Natural killer cell treated with Interleukin-12 subunit alpha and Interleukin-12 subunit beta and Interleukin-15 and Interleukin-18, amount 100 ng/mL, for 72 hours (primary cell): ENCODE data around the gene OXTR. TPM values are rescaled to one million over a fixed set of nuclear protein-coding genes. Genes with fewer than 3 reads are reported as not detected.
"Not testable (repeated sequence)": the region's sequence is repeated elsewhere in the genome, so short reads cannot be mapped to it uniquely, and the experiment has no call there.

Experiments
- ATAC-seq, 2 donors: fragments of 150-1000 bp; cut with Tn5 transposase in 1 of 2; sonication (Bioruptor Pico), chemical (Tn5 transposase) in 1 of 2; 2 replicates each; pipeline ENCODE4 v1.10.0; 2021
- DNase-seq: peaks from one replicate; pipeline ENCODE4 v3.0.0; 2022; ENCODE audit warnings: low spot score
- H3K27ac Mint-ChIP-seq, 2 donors: 1 replicate in 1 of 2; 2 replicates in 1 of 2; pipeline ENCODE4 v1.8.0; 2022; ENCODE audit warnings: mixed read lengths in 2 of 2, mild to moderate bottlenecking in 1 of 2, moderate library complexity in 1 of 2
- H3K27me3 Mint-ChIP-seq, 2 donors: 1 replicate in 1 of 2; 2 replicates in 1 of 2; pipeline ENCODE4 v1.8.0; 2022; ENCODE audit warnings: mixed read lengths in 2 of 2
- H3K36me3 Mint-ChIP-seq: one replicate; pipeline ENCODE4 v1.8.0; 2022; ENCODE audit warnings: mixed read lengths
- H3K4me1 Mint-ChIP-seq, 2 donors: 1 replicate in 1 of 2; 2 replicates in 1 of 2; pipeline ENCODE4 v1.8.0; 2022; ENCODE audit warnings: low read depth in 2 of 2, mixed read lengths in 2 of 2, mild to moderate bottlenecking in 1 of 2
- H3K4me3 Mint-ChIP-seq: one replicate; pipeline ENCODE4 v1.8.0; 2022; ENCODE audit warnings: mixed read lengths
- H3K9me3 Mint-ChIP-seq: 2 replicates; pipeline ENCODE4 v1.8.0; 2022; ENCODE audit warnings: mixed read lengths
- total RNA-seq, 2 donors: library from RNA; stranded (reverse); gene quantifications; one replicate each; pipeline ENCODE4 v1.2.3, GENCODE V29; 2022

OXTR gene
- total RNA-seq, 2 donors from 2014 or later: 1.8 to 2.7 TPM

- Mint-ChIP-seq H3K27me3 (peaks cover 0 to 3% of the 10 kb centered on the region in 2 donors), H3K36me3 (no peaks in the 10 kb centered on the region), H3K27ac (no peak overlapping the region), H3K4me3 (no peak overlapping the region), H3K9me3 (no peaks in the 10 kb centered on the region), H3K4me1 (peaks cover 0 to 3% of the 10 kb centered on the region in 2 donors)
- DNase-seq (no peak), ATAC-seq (no peak)
Observed at GRCh38 chr3:8727605-8728512, 41.6 kb downstream of the OXTR start.

GRCh38 chr3:8724108-8724752, 45.2 kb downstream of the OXTR start:
- H3K9me3 Mint-ChIP-seq: peaks cover 4% of the 10 kb centered on the region
- ATAC-seq (no peak), DNase-seq (no peak)
- no peak overlapping the region for H3K4me3 Mint-ChIP-seq
- H3K4me1 Mint-ChIP-seq: peaks cover 0 to 3% of the 10 kb centered on the region in 2 donors
- H3K36me3 Mint-ChIP-seq: no peaks in the 10 kb centered on the region
- peaks cover 0 to 3% of the 10 kb centered on the region in 2 donors for H3K27me3 Mint-ChIP-seq
- H3K27ac Mint-ChIP-seq: no peak overlapping the region

GRCh38 chr3:8723612-8724011, 45.8 kb downstream of the OXTR start:
- H3K27me3 Mint-ChIP-seq: peaks cover 0 to 3% of the 10 kb centered on the region in 2 donors
- no peaks in the 10 kb centered on the region for H3K36me3 Mint-ChIP-seq
- DNase-seq (no peak), ATAC-seq (no peak)
- H3K4me3 Mint-ChIP-seq: no peak overlapping the region
- no peak overlapping the region for H3K27ac Mint-ChIP-seq
- H3K4me1 Mint-ChIP-seq: peaks cover 0 to 3% of the 10 kb centered on the region in 2 donors
- H3K9me3 Mint-ChIP-seq: peaks cover 4% of the 10 kb centered on the region

GRCh38 chr3:8722808-8723207, 46.6 kb downstream of the OXTR start:
- Mint-ChIP-seq H3K9me3 (peaks cover 4% of the 10 kb centered on the region), H3K4me1 (peaks cover 0 to 3% of the 10 kb centered on the region in 2 donors), H3K27ac (no peak overlapping the region), H3K4me3 (no peak overlapping the region), H3K27me3 (peaks cover 0 to 3% of the 10 kb centered on the region in 2 donors), H3K36me3 (no peaks in the 10 kb centered on the region)
- no peak for DNase-seq
- ATAC-seq: no peak

- not testable (repeated sequence) for H3K27ac Mint-ChIP-seq, H3K36me3 Mint-ChIP-seq, ATAC-seq, DNase-seq, H3K4me3 Mint-ChIP-seq, H3K9me3 Mint-ChIP-seq, H3K4me1 Mint-ChIP-seq, H3K27me3 Mint-ChIP-seq
Observed at GRCh38 chr3:8715757-8716156, 53.7 kb downstream of the OXTR start.

- Mint-ChIP-seq H3K27ac (no peak overlapping the region), H3K4me3 (no peak overlapping the region), H3K27me3 (no peaks in the 10 kb centered on the region), H3K36me3 (no peaks in the 10 kb centered on the region), H3K4me1 (no peaks in the 10 kb centered on the region), H3K9me3 (no peaks in the 10 kb centered on the region)
- DNase-seq (no peak), ATAC-seq (no peak)
Observed at GRCh38 chr3:8713901-8714759, 55.3 kb downstream of the OXTR start.

GRCh38 chr3:8712908-8713255, 56.5 kb downstream of the OXTR start:
- H3K4me3 Mint-ChIP-seq: no peak overlapping the region

GRCh38 chr3:8712045-8712907, 57.1 kb downstream of the OXTR start:
- Mint-ChIP-seq H3K27me3 (no peaks in the 10 kb centered on the region), H3K27ac (no peak overlapping the region), H3K9me3 (no peaks in the 10 kb centered on the region), H3K4me3 (no peak overlapping the region), H3K4me1 (no peaks in the 10 kb centered on the region), H3K36me3 (no peaks in the 10 kb centered on the region)
- DNase-seq (no peak), ATAC-seq (no peak)

More at GRCh38 chr3:8712908-8713255, 56.5 kb downstream of the OXTR start:
- H3K36me3 Mint-ChIP-seq: no peaks in the 10 kb centered on the region
- ATAC-seq: no peak
- H3K9me3 Mint-ChIP-seq: no peaks in the 10 kb centered on the region
- no peaks in the 10 kb centered on the region for H3K27me3 Mint-ChIP-seq
- no peak for DNase-seq
- H3K4me1 Mint-ChIP-seq: no peaks in the 10 kb centered on the region
- no peak overlapping the region for H3K27ac Mint-ChIP-seq

- Mint-ChIP-seq H3K4me3 (no peak overlapping the region), H3K4me1 (no peaks in the 10 kb centered on the region), H3K36me3 (no peaks in the 10 kb centered on the region), H3K9me3 (no peaks in the 10 kb centered on the region), H3K27ac (no peak overlapping the region), H3K27me3 (no peaks in the 10 kb centered on the region)
- no peak for DNase-seq
- peak in 1 of 2 donors; percentile 16 for ATAC-seq
Observed at GRCh38 chr3:8709801-8710507, 59.5 kb downstream of the OXTR start.

GRCh38 chr3:8709287-8709686, 60.1 kb downstream of the OXTR start:
- ATAC-seq (no peak), DNase-seq (no peak)
- Mint-ChIP-seq H3K27ac (no peak overlapping the region), H3K4me1 (no peaks in the 10 kb centered on the region), H3K27me3 (no peaks in the 10 kb centered on the region), H3K9me3 (no peaks in the 10 kb centered on the region), H3K4me3 (no peak overlapping the region), H3K36me3 (no peaks in the 10 kb centered on the region)

GRCh38 chr3:8705575-8705974, 63.8 kb downstream of the OXTR start:
- Mint-ChIP-seq H3K4me1 (no peaks in the 10 kb centered on the region), H3K27me3 (no peaks in the 10 kb centered on the region), H3K27ac (no peak overlapping the region), H3K36me3 (no peaks in the 10 kb centered on the region), H3K9me3 (no peaks in the 10 kb centered on the region), H3K4me3 (no peak overlapping the region)
- DNase-seq (no peak), ATAC-seq (no peak)

GRCh38 chr3:8702560-8702959, 66.9 kb downstream of the OXTR start:
- no peaks in the 10 kb centered on the region for H3K9me3 Mint-ChIP-seq
- no peaks in the 10 kb centered on the region for H3K27me3 Mint-ChIP-seq
- H3K27ac Mint-ChIP-seq: no peak overlapping the region
- no peaks in the 10 kb centered on the region for H3K36me3 Mint-ChIP-seq
- ATAC-seq (no peak), DNase-seq (no peak)
- no peaks in the 10 kb centered on the region for H3K4me1 Mint-ChIP-seq
- no peak overlapping the region for H3K4me3 Mint-ChIP-seq
